ENCODE measurements around the gene SCN2B. TPM values are rescaled to one million over a fixed set of nuclear protein-coding genes. Genes with fewer than 3 reads are reported as not detected.

Gene SCN2B
- total and polyA plus RNA-seq, 2 of the 13 experiments (the other 11 are each of a cell fraction or from before 2014, with no cell fraction given), result 0.01 to 0.02 TPM

GRCh38 chr11:118112711-118113430 lies 63.6 kb downstream of the SCN2B start:
- BruUV-seq (replicated peaks), result no TSS peak
- in situ Hi-C loops (cut with HindIII; ENCODE audit: extremely low pct_ligation_motif_present, low pct_unique_long_range_greater_than_20kb), result no loop called here
- Histone ChIP-seq H3K9ac (ENCODE audit: insufficient read depth, low read depth, low read length) (no peak overlapping the region), H3K27ac (ENCODE audit: extremely low read length, insufficient read depth, low read length) (no peak overlapping the region), H3K4me1 (ENCODE audit: insufficient read depth, low read length) (peaks cover 10% of the 10 kb centered on the region), H3K4me3 (replicated peaks in 1 of 3; ENCODE audit: insufficient read depth in 1 of 3, low read depth in 2 of 3, low read length in 3 of 3) (no peak overlapping the region), H3K36me3 (replicated peaks in 1 of 2; ENCODE audit: control insufficient read depth in 1 of 2, insufficient read depth in 2 of 2, low read length in 2 of 2) (no peaks in the 10 kb centered on the region), H3K4me2 (ENCODE audit: low read depth, low read length) (no peak overlapping the region), H3K9me3 (ENCODE audit: low read length) (no peaks in the 10 kb centered on the region), H3K79me2 (ENCODE audit: insufficient read depth, low read length) (no peaks in the 10 kb centered on the region), H2AFZ (ENCODE audit: low read length) (no peak overlapping the region), H4K20me1 (ENCODE audit: insufficient read depth, low read length) (no peaks in the 10 kb centered on the region), H3K27me3 (ENCODE audit: control insufficient read depth in 1 of 2, insufficient read depth in 2 of 2, low read length in 2 of 2) (peaks cover 2 to 24% of the 10 kb centered on the region in 2 experiments; a peak in 4 of 5 replicates)
- CTCF ChIA-PET (ENCODE audit: low intra/inter-chr PET ratio, low total read pairs), result no interaction called here
- FAIRE-seq (no peak), DNase-seq (ENCODE audit: low spot score) (no peak), ATAC-seq (no peak)
- POLR2A ChIA-PET, result no interaction called here
- 52% methylated on average over 11 of the region's 11 CpGs for WGBS (ENCODE audit: low lambda C conversion rate)
- TF ChIP-seq CBX1 (IDR thresholded peaks at IDR 0.05; ENCODE audit: low read depth), result no peak
- TF ChIP-seq MAFK (conservative IDR thresholded peaks at IDR 0.05 in 1 of 2, IDR thresholded peaks at IDR 0.05 in 1 of 2; ENCODE audit: low read length in 2 of 2), result no peak
- TF ChIP-seq YEATS2 (CRISPR knock-in tag; IDR thresholded peaks at IDR 0.05; ENCODE audit: borderline replicate concordance), result no peak
- no peak for TF ChIP-seq PHB2 (IDR thresholded peaks at IDR 0.05; ENCODE audit: partially characterized antibody)
- TF ChIP-seq RXRA (CRISPR knock-in tag; IDR thresholded peaks at IDR 0.05), result no peak
- TF ChIP-seq NFAT5 (CRISPR knock-in tag; IDR thresholded peaks at IDR 0.05), result no peak
- TF ChIP-seq FOXA3 (CRISPR knock-in tag; IDR thresholded peaks at IDR 0.05), result no peak
- TF ChIP-seq CC2D1A (CRISPR knock-in tag; IDR thresholded peaks at IDR 0.05), result no peak
- no peak for TF ChIP-seq SOX6 (IDR thresholded peaks at IDR 0.05)
- TF ChIP-seq SOX6 (CRISPR knock-in tag; IDR thresholded peaks at IDR 0.05), result no peak
- TF ChIP-seq ZBTB39 (CRISPR knock-in tag; IDR thresholded peaks at IDR 0.05), result no peak
- no peak for TF ChIP-seq ZNF652 (CRISPR knock-in tag; IDR thresholded peaks at IDR 0.05; ENCODE audit: borderline replicate concordance, low read depth)
- no peak for TF ChIP-seq BRF2 (CRISPR knock-in tag; IDR thresholded peaks at IDR 0.05)
- TF ChIP-seq ZNF382 (CRISPR knock-in tag; IDR thresholded peaks at IDR 0.05; ENCODE audit: borderline replicate concordance), result no peak
- intact Hi-C loops (cut with micrococcal nuclease; ENCODE audit: unreplicated experiment), result no loop called here
